Measurements from ENCODE around the gene ATP23.
A peak's percentile ranks its signal among the peaks of the same experiment; 100 is the strongest.

ATP23 gene

DNA sequence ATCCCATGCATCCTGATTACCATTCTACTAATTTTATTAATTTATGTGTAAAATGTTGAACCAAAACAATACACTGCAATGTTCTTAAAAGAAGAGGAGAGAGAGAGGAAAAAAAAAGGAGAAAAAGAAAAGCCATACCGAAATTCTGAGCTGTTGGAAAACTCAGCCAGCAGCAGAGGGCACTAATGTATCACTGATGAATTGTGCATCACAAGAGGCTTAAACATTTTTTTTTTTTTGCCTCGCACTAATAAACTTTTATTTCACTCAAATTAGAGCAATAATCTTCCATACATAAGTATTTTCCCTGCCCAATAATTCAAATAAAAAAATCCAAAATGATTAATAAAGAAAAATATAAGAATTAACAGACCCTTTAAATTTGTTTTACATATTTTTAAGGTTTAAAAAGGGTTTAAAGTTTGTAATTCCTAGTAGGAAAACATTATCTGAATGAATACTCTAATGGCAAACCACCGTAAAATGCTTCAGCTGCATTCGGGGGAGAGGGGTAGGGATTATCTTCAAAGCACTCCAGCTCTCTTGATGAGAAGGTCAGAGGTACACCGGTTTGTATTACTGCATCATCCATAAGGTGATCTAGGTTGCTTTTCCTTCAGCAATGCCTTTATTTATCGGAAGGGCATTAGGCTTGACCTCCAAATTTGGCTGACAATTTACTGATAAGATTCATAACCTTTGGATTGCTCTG, 41.9 kb downstream of the ATP23 start:
- Histone ChIP-seq H3K14ac (ENCODE audit: low read length) (no peak overlapping the region), H3K23ac (ENCODE audit: low read depth, low read length, poor library complexity) (no peak overlapping the region), H3K36me3 (replicated peaks in 1 of 2; ENCODE audit: control insufficient read depth in 2 of 2, insufficient read depth in 2 of 2, low read length in 2 of 2) (no peaks in the 10 kb centered on the region), H2BK15ac (ENCODE audit: low read length) (no peak overlapping the region), H2BK120ac (ENCODE audit: low read depth, low read length) (no peak overlapping the region), H2BK5ac (ENCODE audit: low read length) (no peak overlapping the region), H3K27ac (replicated peaks; ENCODE audit: low read length) (no peak overlapping the region), H3K4ac (ENCODE audit: low read length) (no peak overlapping the region), H2AK5ac (ENCODE audit: low read depth, low read length) (no peak overlapping the region), H3K9ac (ENCODE audit: low read depth, low read length, poor library complexity) (no peak overlapping the region), H4K8ac (ENCODE audit: low read depth, low read length) (no peak overlapping the region), H3K79me1 (ENCODE audit: low read depth, low read length) (no peaks in the 10 kb centered on the region), H3K4me2 (ENCODE audit: insufficient read depth, low read length, poor library complexity, severe bottlenecking) (no peak overlapping the region), H3K27me3 (ENCODE audit: control insufficient read depth in 3 of 3, insufficient read depth in 3 of 3, low read depth in 1 of 3, low read length in 3 of 3) (no peaks in the 10 kb centered on the region), H3K4me1 (ENCODE audit: control insufficient read depth in 2 of 2, insufficient read depth in 1 of 2, low read depth in 1 of 2, low read length in 2 of 2) (no peaks in the 10 kb centered on the region), H3K9me3 (replicated peaks in 1 of 2; ENCODE audit: control insufficient read depth in 2 of 2, insufficient read depth in 1 of 2, low read depth in 1 of 2, low read length in 2 of 2) (no peaks in the 10 kb centered on the region), H3K4me3 (ENCODE audit: low read length in 2 of 2) (no peak overlapping the region), H2AFZ (ENCODE audit: low read length) (no peak overlapping the region), H3K18ac (ENCODE audit: low read length) (no peak overlapping the region), H4K91ac (ENCODE audit: low read depth, low read length, poor library complexity) (no peak overlapping the region), H2BK12ac (ENCODE audit: low read length) (no peak overlapping the region)
- no CpG with 5 or more reads among the region's 6 CpGs for WGBS, 2 donors (ENCODE audit: extremely low coverage in 2 of 2, insufficient read length in 2 of 2, insufficient replicate concordance in 1 of 2)
- peak; percentile 50 for DNase-seq (ENCODE audit: low spot score)

- no peak for DNase-seq (ENCODE audit: low spot score)
- H2BK15ac ChIP-seq (ENCODE audit: low read length): no peak overlapping the region
- H2AFZ ChIP-seq (ENCODE audit: low read length): no peak overlapping the region
- H3K23ac ChIP-seq (ENCODE audit: low read depth, low read length, poor library complexity): no peak overlapping the region
- no peak overlapping the region for H3K27ac ChIP-seq (replicated peaks; ENCODE audit: low read length)
- no CpG with 5 or more reads among the region's 6 CpGs for WGBS, 2 donors (ENCODE audit: extremely low coverage in 2 of 2, insufficient read length in 2 of 2, insufficient replicate concordance in 1 of 2)
- H3K18ac ChIP-seq (ENCODE audit: low read length): no peak overlapping the region
- no peak overlapping the region for H3K9ac ChIP-seq (ENCODE audit: low read depth, low read length, poor library complexity)
- no peak overlapping the region for H2BK5ac ChIP-seq (ENCODE audit: low read length)
- H3K79me1 ChIP-seq (ENCODE audit: low read depth, low read length): no peaks in the 10 kb centered on the region
- no peak overlapping the region for H3K4me2 ChIP-seq (ENCODE audit: insufficient read depth, low read length, poor library complexity, severe bottlenecking)
- H4K91ac ChIP-seq (ENCODE audit: low read depth, low read length, poor library complexity): no peak overlapping the region
- no peak overlapping the region for H3K4me3 ChIP-seq (ENCODE audit: low read length in 2 of 2)
- no peak overlapping the region for H2BK120ac ChIP-seq (ENCODE audit: low read depth, low read length)
- H4K8ac ChIP-seq (ENCODE audit: low read depth, low read length): no peak overlapping the region
- H3K27me3 ChIP-seq (ENCODE audit: control insufficient read depth in 3 of 3, insufficient read depth in 3 of 3, low read depth in 1 of 3, low read length in 3 of 3): no peaks in the 10 kb centered on the region
- H3K4me1 ChIP-seq (ENCODE audit: control insufficient read depth in 2 of 2, insufficient read depth in 1 of 2, low read depth in 1 of 2, low read length in 2 of 2): no peaks in the 10 kb centered on the region
- H3K9me3 ChIP-seq (replicated peaks in 1 of 2; ENCODE audit: control insufficient read depth in 2 of 2, insufficient read depth in 1 of 2, low read depth in 1 of 2, low read length in 2 of 2): no peaks in the 10 kb centered on the region
- H2BK12ac ChIP-seq (ENCODE audit: low read length): no peak overlapping the region
- no peaks in the 10 kb centered on the region for H3K36me3 ChIP-seq (replicated peaks in 1 of 2; ENCODE audit: control insufficient read depth in 2 of 2, insufficient read depth in 2 of 2, low read length in 2 of 2)
- no peak overlapping the region for H2AK5ac ChIP-seq (ENCODE audit: low read depth, low read length)
- H3K14ac ChIP-seq (ENCODE audit: low read length): no peak overlapping the region
- H3K4ac ChIP-seq (ENCODE audit: low read length): no peak overlapping the region
These were observed 42.6 kb downstream of the ATP23 start for GRCh38 chr12:57983858-57984505.

DNA sequence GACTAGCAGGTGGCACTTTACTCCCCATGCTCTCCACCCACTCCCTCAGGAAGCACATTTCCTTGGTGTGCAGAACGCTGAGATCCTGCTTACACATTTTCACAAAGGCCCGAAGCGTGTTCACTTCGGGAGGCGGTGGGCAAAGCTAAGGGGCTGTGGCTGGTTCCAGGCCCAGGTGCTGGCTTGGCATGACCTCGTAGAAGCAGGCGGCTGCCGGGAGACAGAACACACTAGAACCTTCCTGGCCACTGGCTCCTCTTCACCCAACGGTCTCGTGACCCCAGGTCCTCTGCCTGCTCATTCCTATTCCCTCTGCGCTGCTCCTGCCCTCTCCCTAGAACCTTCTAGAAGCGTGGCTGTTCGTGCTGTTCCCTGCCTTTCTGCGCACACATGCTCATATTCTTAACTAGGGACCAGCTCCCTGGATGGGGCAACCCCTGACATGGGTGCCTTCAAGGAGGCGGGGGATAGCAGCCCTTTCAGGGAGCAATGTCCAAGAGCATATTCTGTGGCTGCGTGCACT, 43.3 kb downstream of the ATP23 start:
- Histone ChIP-seq H3K9me3 (replicated peaks in 1 of 2; ENCODE audit: control insufficient read depth in 2 of 2, insufficient read depth in 1 of 2, low read depth in 1 of 2, low read length in 2 of 2) (no peaks in the 10 kb centered on the region), H2AFZ (ENCODE audit: low read length) (no peak overlapping the region), H3K36me3 (replicated peaks in 1 of 2; ENCODE audit: control insufficient read depth in 2 of 2, insufficient read depth in 2 of 2, low read length in 2 of 2) (no peaks in the 10 kb centered on the region), H3K23ac (ENCODE audit: low read depth, low read length, poor library complexity) (no peak overlapping the region), H4K8ac (ENCODE audit: low read depth, low read length) (no peak overlapping the region), H3K4me1 (ENCODE audit: control insufficient read depth in 2 of 2, insufficient read depth in 1 of 2, low read depth in 1 of 2, low read length in 2 of 2) (no peaks in the 10 kb centered on the region), H3K79me1 (ENCODE audit: low read depth, low read length) (no peaks in the 10 kb centered on the region), H2BK12ac (ENCODE audit: low read length) (no peak overlapping the region), H3K4me3 (ENCODE audit: low read length in 2 of 2) (no peak overlapping the region), H3K4me2 (ENCODE audit: insufficient read depth, low read length, poor library complexity, severe bottlenecking) (no peak overlapping the region), H3K27me3 (ENCODE audit: control insufficient read depth in 3 of 3, insufficient read depth in 3 of 3, low read depth in 1 of 3, low read length in 3 of 3) (no peaks in the 10 kb centered on the region), H3K18ac (ENCODE audit: low read length) (peak overlapping the region; percentile 65), H2BK5ac (ENCODE audit: low read length) (peak overlapping the region; percentile 95), H3K14ac (ENCODE audit: low read length) (peak overlapping the region; percentile 31), H3K9ac (ENCODE audit: low read depth, low read length, poor library complexity) (peak overlapping the region; percentile 0), H2AK5ac (ENCODE audit: low read depth, low read length) (peak overlapping the region; percentile 74), H3K27ac (replicated peaks; ENCODE audit: low read length) (no peak overlapping the region), H3K4ac (ENCODE audit: low read length) (no peak overlapping the region), H2BK15ac (ENCODE audit: low read length) (no peak overlapping the region), H2BK120ac (ENCODE audit: low read depth, low read length) (no peak overlapping the region), H4K91ac (ENCODE audit: low read depth, low read length, poor library complexity) (no peak overlapping the region)
- WGBS, 2 donors (ENCODE audit: extremely low coverage in 2 of 2, insufficient read length in 2 of 2, insufficient replicate concordance in 1 of 2): no CpG with 5 or more reads among the region's 16 CpGs
- DNase-seq (ENCODE audit: low spot score): no peak

DNA sequence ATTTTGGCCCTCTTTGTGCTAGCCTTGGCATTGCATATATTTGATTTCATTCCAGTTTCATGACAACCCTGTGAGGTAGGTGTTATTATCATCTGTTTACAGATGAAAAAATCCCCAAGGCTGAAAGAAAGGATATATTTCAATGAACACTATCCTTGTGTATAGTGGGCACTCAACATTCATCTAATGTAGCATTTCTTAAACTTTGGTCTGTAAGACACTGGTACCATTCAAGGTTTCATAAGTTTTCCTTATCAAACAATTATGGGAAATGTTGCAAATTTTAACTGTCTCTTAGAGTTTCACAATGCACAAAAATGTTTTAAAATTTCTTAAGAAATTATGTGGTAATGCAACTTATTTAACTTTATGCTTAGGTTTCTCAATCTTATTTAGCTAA, 44.3 kb downstream of the ATP23 start:
- no peak overlapping the region for H3K4ac ChIP-seq (ENCODE audit: low read length)
- DNase-seq (ENCODE audit: low spot score): no peak
- no peaks in the 10 kb centered on the region for H3K36me3 ChIP-seq (replicated peaks in 1 of 2; ENCODE audit: control insufficient read depth in 2 of 2, insufficient read depth in 2 of 2, low read length in 2 of 2)
- H2BK120ac ChIP-seq (ENCODE audit: low read depth, low read length): no peak overlapping the region
- H3K18ac ChIP-seq (ENCODE audit: low read length): no peak overlapping the region
- no peaks in the 10 kb centered on the region for H3K27me3 ChIP-seq (ENCODE audit: control insufficient read depth in 3 of 3, insufficient read depth in 3 of 3, low read depth in 1 of 3, low read length in 3 of 3)
- no peaks in the 10 kb centered on the region for H3K79me1 ChIP-seq (ENCODE audit: low read depth, low read length)
- H3K9me3 ChIP-seq (replicated peaks in 1 of 2; ENCODE audit: control insufficient read depth in 2 of 2, insufficient read depth in 1 of 2, low read depth in 1 of 2, low read length in 2 of 2): no peaks in the 10 kb centered on the region
- no peak overlapping the region for H2AFZ ChIP-seq (ENCODE audit: low read length)
- H2BK15ac ChIP-seq (ENCODE audit: low read length): no peak overlapping the region
- no peak overlapping the region for H4K91ac ChIP-seq (ENCODE audit: low read depth, low read length, poor library complexity)
- no peak overlapping the region for H3K23ac ChIP-seq (ENCODE audit: low read depth, low read length, poor library complexity)
- H2BK12ac ChIP-seq (ENCODE audit: low read length): no peak overlapping the region
- no peak overlapping the region for H3K27ac ChIP-seq (replicated peaks; ENCODE audit: low read length)
- H4K8ac ChIP-seq (ENCODE audit: low read depth, low read length): no peak overlapping the region
- H2AK5ac ChIP-seq (ENCODE audit: low read depth, low read length): no peak overlapping the region
- H3K14ac ChIP-seq (ENCODE audit: low read length): no peak overlapping the region
- no peak overlapping the region for H3K4me3 ChIP-seq (ENCODE audit: low read length in 2 of 2)
- H2BK5ac ChIP-seq (ENCODE audit: low read length): no peak overlapping the region
- H3K4me2 ChIP-seq (ENCODE audit: insufficient read depth, low read length, poor library complexity, severe bottlenecking): no peak overlapping the region
- H3K4me1 ChIP-seq (ENCODE audit: control insufficient read depth in 2 of 2, insufficient read depth in 1 of 2, low read depth in 1 of 2, low read length in 2 of 2): no peaks in the 10 kb centered on the region
- no peak overlapping the region for H3K9ac ChIP-seq (ENCODE audit: low read depth, low read length, poor library complexity)
